Small intestine (tissue), 7 donors: ENCODE data around the gene OR2AG1. TPM values are rescaled to one million over a fixed set of nuclear protein-coding genes. Genes with fewer than 3 reads are reported as not detected.

Experiments
- DNase-seq, 2 donors: peaks; one replicate each; pipeline versions ENCODE4 v3.0.0 to v3.0.0-alpha.2; 2013
- FAIRE-seq: peaks from 2 replicates; lab custom pipeline; 2012; peaks lifted over from hg19 to GRCh38; lab: Jason Lieb, UNC
- H3K27ac ChIP-seq, 3 donors: one replicate each; pipeline ENCODE4 v1.5.1; 2013; ENCODE audit warnings: low read length in 2 of 3, mild to moderate bottlenecking in 2 of 3, control low read depth in 1 of 3, inconsistent platforms in 1 of 3, low read depth in 1 of 3, moderate library complexity in 1 of 3
- H3K27me3 ChIP-seq, 3 donors: one replicate each; pipeline ENCODE4 v1.6.1; 2013; ENCODE audit warnings: low read length in 3 of 3, inconsistent platforms in 1 of 3; ENCODE audit not compliant: control insufficient read depth in 3 of 3, insufficient read depth in 3 of 3
- H3K36me3 ChIP-seq, 3 donors: one replicate each; pipeline ENCODE4 v1.6.1; 2013; ENCODE audit warnings: low read length in 3 of 3, inconsistent platforms in 1 of 3, low read depth in 1 of 3, mild to moderate bottlenecking in 1 of 3, moderate library complexity in 1 of 3; ENCODE audit not compliant: control insufficient read depth in 3 of 3, insufficient read depth in 2 of 3
- H3K4me1 ChIP-seq, 3 donors: one replicate each; pipeline ENCODE4 v1.6.1; 2013; ENCODE audit warnings: low read length in 2 of 3, inconsistent platforms in 1 of 3, low read depth in 1 of 3, mild to moderate bottlenecking in 1 of 3, moderate library complexity in 1 of 3; ENCODE audit not compliant: control insufficient read depth in 3 of 3, insufficient read depth in 2 of 3
- H3K4me3 ChIP-seq, 3 donors: one replicate each; pipeline ENCODE4 v1.5.1; 2013; ENCODE audit warnings: low read length in 3 of 3, control low read depth in 1 of 3, inconsistent platforms in 1 of 3, low read depth in 1 of 3, mild to moderate bottlenecking in 1 of 3, moderate library complexity in 1 of 3
- H3K9me3 ChIP-seq, 2 donors: one replicate each; pipeline ENCODE4 v1.6.1; 2013; ENCODE audit warnings: low read depth in 1 of 2, low read length in 1 of 2; ENCODE audit not compliant: control insufficient read depth in 2 of 2, insufficient read depth in 1 of 2
- WGBS, 3 donors: extraction: QIAGEN DNeasy Blood & Tissue Kit; methylation state at CpG; one replicate each; pipeline ENCODE4 v1.1.7; 2013; 5-methylcytosine and 5-hydroxymethylcytosine counted together
- polyA plus RNA-seq, 4 donors: library from polyadenylated mRNA; stranded (reverse) in 3 of 4; unstranded in 1 of 4; fragments of 200-250 nt in 3 of 4; fragments of 120-200 nt in 1 of 4; gene quantifications; one replicate each; pipeline versions ENCODE4 v1.2.1 to v1.2.3, GENCODE V29; 2013
- donor health status: healthy with polysubstance abuse.
- donor health status: control.
- donor health status: control.
- donor health status: Bipolar disorder and iron deficiency.
- donor health status: healthy.

Gene OR2AG1
- polyA plus RNA-seq, 4 donors, result 0.01 TPM; not detected in 3

DNA sequence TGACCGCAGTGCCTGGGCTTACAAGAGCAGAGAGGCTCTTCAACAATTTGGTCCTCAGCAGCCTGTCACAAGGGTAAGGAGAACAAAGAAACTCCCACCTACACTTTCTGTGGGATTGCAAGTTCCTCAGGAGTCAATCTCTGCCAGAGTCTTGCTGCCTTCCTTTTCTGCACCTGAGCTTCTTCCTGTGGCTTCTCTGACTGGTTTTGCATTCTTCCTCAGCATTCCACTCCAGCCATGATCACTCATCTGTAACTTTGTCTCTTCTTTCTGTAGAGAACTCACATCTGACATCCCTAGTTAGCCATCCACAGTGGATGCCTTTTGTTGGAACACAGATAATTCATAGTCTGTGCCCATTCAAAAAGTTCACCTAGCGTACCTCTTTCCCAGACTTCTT is 30.8 kb downstream of the OR2AG1 start:
- Histone ChIP-seq H3K9me3 (peaks cover 0 to 5% of the 10 kb centered on the region in 2 donors), H3K4me3 (no peak overlapping the region), H3K27ac (no peak overlapping the region), H3K36me3 (no peaks in the 10 kb centered on the region), H3K27me3 (peaks cover 0 to 1% (median 0%) of the 10 kb centered on the region in 3 donors), H3K4me1 (no peaks in the 10 kb centered on the region)
- DNase-seq (no peak), FAIRE-seq (no peak)
- WGBS, 3 donors, result 68 to 81% (median 71%) methylated on average over 2 of the region's 2 CpGs

- Histone ChIP-seq H3K36me3 (no peaks in the 10 kb centered on the region), H3K27ac (no peak overlapping the region), H3K4me3 (no peak overlapping the region), H3K27me3 (peaks cover 0 to 1% (median 0%) of the 10 kb centered on the region in 3 donors), H3K4me1 (no peaks in the 10 kb centered on the region), H3K9me3 (peaks cover 0 to 8% of the 10 kb centered on the region in 2 donors)
- FAIRE-seq (no peak), DNase-seq (no peak)
- 32 to 67% (median 63%) methylated on average over 1 of the region's 1 CpG for WGBS, 3 donors
Observed at GRCh38 chr11:6817694-6818093, 34.9 kb downstream of the OR2AG1 start.

- Histone ChIP-seq H3K27ac (no peak overlapping the region), H3K36me3 (no peaks in the 10 kb centered on the region), H3K4me3 (no peak overlapping the region), H3K27me3 (no peaks in the 10 kb centered on the region), H3K4me1 (no peaks in the 10 kb centered on the region), H3K9me3 (peaks cover 0 to 8% of the 10 kb centered on the region in 2 donors)
- 86 to 92% (median 90%) methylated on average over 5 of the region's 5 CpGs for WGBS, 3 donors
- FAIRE-seq (no peak), DNase-seq (no peak)
Observed at GRCh38 chr11:6818967-6819366, 36.1 kb downstream of the OR2AG1 start.

DNA sequence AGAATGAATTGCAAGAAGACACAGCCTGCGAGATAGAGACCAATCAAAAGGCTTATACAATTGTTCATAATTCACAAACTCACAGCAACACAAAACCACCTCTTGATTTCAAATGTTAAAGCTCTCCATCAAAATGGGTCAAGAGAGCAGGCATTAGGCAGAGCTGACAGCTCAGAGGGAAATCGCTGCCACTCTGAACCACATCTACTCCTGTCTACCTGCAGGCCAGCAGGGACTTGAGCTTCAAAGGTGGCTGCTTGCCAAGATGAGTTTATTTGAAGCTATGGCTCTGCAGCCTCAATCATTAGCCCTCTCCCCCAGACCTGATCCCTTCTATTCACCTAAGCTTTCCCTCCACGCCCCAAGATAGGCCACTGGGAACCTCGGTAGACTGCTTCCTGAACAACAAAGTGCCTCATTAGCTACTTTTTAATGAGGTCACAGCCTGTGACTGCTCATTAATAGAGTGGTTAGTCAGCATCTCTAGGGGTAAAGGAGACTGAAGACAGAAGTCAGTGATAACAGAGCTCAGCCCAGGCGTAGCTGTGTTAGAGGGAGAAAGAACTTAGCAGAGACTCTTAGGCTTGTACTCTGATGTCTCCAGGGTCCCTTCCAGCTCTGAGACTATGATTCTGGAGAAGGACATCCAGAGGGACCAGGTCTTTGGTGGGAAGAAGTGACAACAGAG is 41.5 kb downstream of the OR2AG1 start:
- FAIRE-seq, result no peak

DNA sequence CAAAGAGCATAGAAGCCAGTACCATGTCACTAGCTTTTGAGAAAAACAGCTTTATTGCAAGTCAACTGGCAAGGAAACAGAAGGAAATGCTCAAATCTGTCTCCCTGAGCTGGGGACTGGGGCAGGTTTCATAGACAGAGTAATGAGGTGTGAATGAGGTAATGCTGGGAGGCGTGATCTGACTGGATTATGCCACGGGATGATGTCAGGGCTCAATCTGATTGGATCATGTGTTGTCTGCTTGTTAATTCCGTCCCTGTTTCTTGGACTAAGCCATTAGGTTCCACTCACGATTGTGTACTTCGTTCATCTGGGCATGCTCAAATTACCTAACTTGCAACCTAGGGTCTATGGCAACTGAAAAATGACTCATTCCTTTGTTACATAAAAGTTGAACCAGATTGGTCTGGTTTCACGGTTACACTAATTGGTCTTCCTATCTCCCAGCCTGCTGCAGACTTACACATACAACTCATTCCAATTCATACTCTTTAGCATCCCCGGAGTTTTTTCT is 42.5 kb downstream of the OR2AG1 start:
- no peak overlapping the region for H3K4me3 ChIP-seq
- FAIRE-seq (no peak), DNase-seq (no peak)
- no peak overlapping the region for H3K27ac ChIP-seq
- no peaks in the 10 kb centered on the region for H3K9me3 ChIP-seq
- H3K36me3 ChIP-seq, result no peaks in the 10 kb centered on the region
- H3K4me1 ChIP-seq, result no peaks in the 10 kb centered on the region
- no peaks in the 10 kb centered on the region for H3K27me3 ChIP-seq
- 65 to 81% (median 70%) methylated on average over 7 of the region's 7 CpGs for WGBS, 3 donors

More for the DNA sequence above, 41.5 kb downstream of the OR2AG1 start:
- 55 to 75% (median 69%) methylated on average over 5 of the region's 5 CpGs for WGBS, 3 donors
- Histone ChIP-seq H3K27ac (no peak overlapping the region), H3K4me1 (no peaks in the 10 kb centered on the region), H3K27me3 (no peaks in the 10 kb centered on the region), H3K9me3 (no peaks in the 10 kb centered on the region), H3K4me3 (no peak overlapping the region), H3K36me3 (no peaks in the 10 kb centered on the region)
- DNase-seq, result no peak

GRCh38 chr11:6828103-6828502 is 45.3 kb downstream of the OR2AG1 start:
- Histone ChIP-seq H3K27me3 (no peaks in the 10 kb centered on the region), H3K4me3 (no peak overlapping the region), H3K9me3 (no peaks in the 10 kb centered on the region), H3K27ac (no peak overlapping the region), H3K4me1 (no peaks in the 10 kb centered on the region), H3K36me3 (no peaks in the 10 kb centered on the region)
- FAIRE-seq (no peak), DNase-seq (no peak)
- 80 to 91% (median 83%) methylated on average over 1 of the region's 1 CpG for WGBS, 3 donors

- Histone ChIP-seq H3K27ac (no peak overlapping the region), H3K4me3 (no peak overlapping the region), H3K36me3 (no peaks in the 10 kb centered on the region), H3K27me3 (no peaks in the 10 kb centered on the region), H3K9me3 (no peaks in the 10 kb centered on the region), H3K4me1 (no peaks in the 10 kb centered on the region)
- no peak for DNase-seq
- FAIRE-seq, result no peak
- 75 to 85% (median 80%) methylated on average over 6 of the region's 6 CpGs for WGBS, 3 donors
Observed at GRCh38 chr11:6833356-6833755, 50.5 kb downstream of the OR2AG1 start.

GRCh38 chr11:6834021-6834420 is 51.2 kb downstream of the OR2AG1 start:
- WGBS, 3 donors, result 41 to 76% (median 42%) methylated on average over 1 of the region's 1 CpG
- no peak for FAIRE-seq
- no peaks in the 10 kb centered on the region for H3K9me3 ChIP-seq

More at GRCh38 chr11:6834021-6834420, 51.2 kb downstream of the OR2AG1 start:
- no peaks in the 10 kb centered on the region for H3K4me1 ChIP-seq
- H3K4me3 ChIP-seq, result no peak overlapping the region
- no peak for DNase-seq
- H3K27me3 ChIP-seq, result no peaks in the 10 kb centered on the region
- H3K36me3 ChIP-seq, result no peaks in the 10 kb centered on the region
- H3K27ac ChIP-seq, result no peak overlapping the region
